HG02759 (cell line): Measurements from ENCODE around the gene MND1.
A peak's percentile ranks its signal among the peaks of the same experiment; 100 is the strongest.
"Not testable (repeated sequence)": the region's sequence is repeated elsewhere in the genome, so short reads cannot be mapped to it uniquely, and the experiment has no call there.

ENCODE experiments used
- ATAC-seq: cut with Tn5 transposase; IDR thresholded peaks from one replicate; pipeline ENCODE4 v1.9.1; 2021; ENCODE audit warnings: mild to moderate bottlenecking, moderate library complexity; ENCODE audit not compliant: unreplicated experiment

The MND1 gene

GRCh38 chr4:153401501-153401900, 57.0 kb downstream of the MND1 start:
- ATAC-seq: no peak

GRCh38 chr4:153402366-153402765, 57.9 kb downstream of the MND1 start:
- no peak for ATAC-seq

GRCh38 chr4:153403726-153404125, 59.2 kb downstream of the MND1 start:
- ATAC-seq: no peak

GRCh38 chr4:153407906-153408305, 63.4 kb downstream of the MND1 start:
- ATAC-seq: no peak

- ATAC-seq: no peak
Observed at GRCh38 chr4:153408932-153409331, 64.4 kb downstream of the MND1 start.

GRCh38 chr4:153409412-153409811, 64.9 kb downstream of the MND1 start:
- ATAC-seq: no peak

GRCh38 chr4:153409924-153410501, 65.5 kb downstream of the MND1 start:
- ATAC-seq: no peak

GRCh38 chr4:153413842-153414241, 69.4 kb downstream of the MND1 start:
- ATAC-seq: no peak

GRCh38 chr4:153416456-153416855, 72.0 kb downstream of the MND1 start:
- not testable (repeated sequence) for ATAC-seq

- no peak for ATAC-seq
Observed at GRCh38 chr4:153418121-153418520, 73.6 kb downstream of the MND1 start.

GRCh38 chr4:153418558-153418957, 74.1 kb downstream of the MND1 start:
- no peak for ATAC-seq

- no peak for ATAC-seq
Observed at GRCh38 chr4:153419029-153419428, 74.5 kb downstream of the MND1 start.

GRCh38 chr4:153419673-153420278, 75.3 kb downstream of the MND1 start:
- no peak for ATAC-seq

- ATAC-seq: no peak
Observed at GRCh38 chr4:153420361-153420760, 75.9 kb downstream of the MND1 start.

GRCh38 chr4:153421941-153422340, 77.5 kb downstream of the MND1 start:
- ATAC-seq: peak; percentile 67

GRCh38 chr4:153426207-153426885, 81.9 kb downstream of the MND1 start:
- peak; percentile 56 for ATAC-seq

- ATAC-seq: no peak
Observed at GRCh38 chr4:153427363-153428071, 83.0 kb downstream of the MND1 start.

GRCh38 chr4:153428941-153429475, 84.5 kb downstream of the MND1 start:
- no peak for ATAC-seq

- ATAC-seq: peak; percentile 94
Observed at GRCh38 chr4:153432965-153433753, 88.7 kb downstream of the MND1 start.

GRCh38 chr4:153433754-153434105, 89.2 kb downstream of the MND1 start:
- peak; percentile 6 for ATAC-seq

GRCh38 chr4:153434190-153434589, 89.7 kb downstream of the MND1 start:
- ATAC-seq: no peak
